GM19238 (cell line): ENCODE measurements around the gene MGME1.

Source experiments
- DNase-seq: peaks from one replicate; pipeline ENCODE4 v3.0.0; 2011; ENCODE audit warnings: low spot score; ENCODE audit not compliant: insufficient read length

MGME1 gene, protein sequence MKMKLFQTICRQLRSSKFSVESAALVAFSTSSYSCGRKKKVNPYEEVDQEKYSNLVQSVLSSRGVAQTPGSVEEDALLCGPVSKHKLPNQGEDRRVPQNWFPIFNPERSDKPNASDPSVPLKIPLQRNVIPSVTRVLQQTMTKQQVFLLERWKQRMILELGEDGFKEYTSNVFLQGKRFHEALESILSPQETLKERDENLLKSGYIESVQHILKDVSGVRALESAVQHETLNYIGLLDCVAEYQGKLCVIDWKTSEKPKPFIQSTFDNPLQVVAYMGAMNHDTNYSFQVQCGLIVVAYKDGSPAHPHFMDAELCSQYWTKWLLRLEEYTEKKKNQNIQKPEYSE

DNA sequence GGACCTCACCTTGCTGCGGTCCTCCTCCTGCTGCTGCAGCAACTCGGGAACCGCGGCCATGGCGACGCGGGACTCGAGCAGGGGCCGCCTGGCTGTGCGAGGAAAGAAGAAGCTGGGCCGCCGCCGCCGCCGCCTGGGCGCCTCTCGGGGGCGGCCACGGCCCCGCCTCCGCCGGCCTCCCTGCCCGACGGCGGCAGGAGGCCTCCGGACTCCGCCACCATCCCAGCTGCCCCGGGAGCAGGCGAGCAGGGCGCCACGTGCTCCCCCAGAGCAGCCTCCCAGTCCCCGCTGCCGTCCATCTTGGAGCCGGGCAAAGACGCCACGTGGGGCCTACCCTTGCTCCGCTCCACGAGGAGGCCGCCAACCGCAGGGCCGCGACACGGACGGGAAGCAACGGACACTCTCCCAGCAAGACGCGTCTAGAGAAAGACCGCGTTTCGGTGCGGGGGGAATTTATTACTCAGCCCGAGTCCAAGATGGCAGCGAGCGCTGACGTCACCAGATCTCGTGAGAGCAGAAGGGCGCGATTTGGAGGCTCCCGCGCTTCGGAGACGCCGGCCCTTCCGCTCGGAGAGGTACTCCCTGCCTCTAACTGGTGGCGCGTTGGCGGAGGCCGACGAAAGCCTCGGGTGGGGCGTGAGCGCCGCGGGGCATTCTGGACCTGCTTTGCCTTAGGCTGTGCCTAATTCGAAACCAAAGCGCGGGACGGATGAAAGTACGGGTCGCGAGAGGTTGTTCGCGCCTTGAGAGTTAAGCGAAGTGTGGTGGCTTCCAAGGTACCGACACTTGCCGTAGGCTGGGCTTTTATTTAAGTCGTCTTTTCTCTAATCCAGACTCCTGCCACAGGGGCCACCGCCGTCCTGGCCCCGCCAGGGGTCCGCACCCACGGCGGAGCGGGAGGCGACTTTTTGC lies at the start of gene MGME1, which contains the start of gene SNX5:
Gene MGME1 (plus strand): TSS at position 653 of the 912 bp plus-strand sequence. CDS start 842 bp downstream, outside the sequence.
Gene SNX5 (minus strand): TSS at position 429 of the 912 bp plus-strand sequence. CDS start 369 bp downstream, at position 60.
- peak; percentile 89 for DNase-seq

DNA sequence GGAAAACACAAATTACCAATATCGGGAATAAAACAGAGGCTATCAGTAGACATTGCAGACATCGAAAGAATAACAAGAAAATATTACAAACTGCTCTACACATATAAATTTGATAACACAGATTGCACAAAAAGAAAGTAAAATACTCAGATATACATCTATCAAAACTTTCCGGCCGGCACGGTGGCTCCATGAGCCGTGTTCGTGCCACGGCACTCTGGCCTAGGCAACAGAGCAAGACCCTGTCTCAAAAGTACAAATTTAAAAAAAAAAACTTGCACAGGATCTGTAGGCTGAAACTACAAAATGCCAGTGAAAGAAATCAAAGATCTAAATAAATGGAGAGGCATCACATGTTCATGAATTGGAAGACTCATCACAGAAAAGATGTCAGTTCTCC lies 49.7 kb upstream of the MGME1 start:
- no peak for DNase-seq

DNA sequence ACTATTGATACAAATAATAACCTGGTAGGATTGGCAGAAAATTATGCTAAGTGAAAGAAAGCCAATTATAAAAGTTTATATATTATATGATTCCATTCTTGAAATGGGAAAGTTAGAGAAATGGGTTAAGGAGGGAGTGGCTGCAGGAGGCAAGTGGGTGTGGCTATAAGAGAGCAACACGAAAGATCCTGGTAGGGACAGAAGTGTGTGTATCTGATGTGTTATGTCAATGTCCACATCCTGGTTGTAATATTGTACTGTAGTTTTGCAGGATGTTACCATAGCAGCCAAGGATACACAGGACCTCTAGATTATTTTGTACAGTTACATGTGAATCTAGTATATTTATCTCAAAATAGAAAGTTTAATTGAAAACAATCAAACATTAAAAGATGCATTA lies 47.0 kb upstream of the MGME1 start:
- no peak for DNase-seq

DNA sequence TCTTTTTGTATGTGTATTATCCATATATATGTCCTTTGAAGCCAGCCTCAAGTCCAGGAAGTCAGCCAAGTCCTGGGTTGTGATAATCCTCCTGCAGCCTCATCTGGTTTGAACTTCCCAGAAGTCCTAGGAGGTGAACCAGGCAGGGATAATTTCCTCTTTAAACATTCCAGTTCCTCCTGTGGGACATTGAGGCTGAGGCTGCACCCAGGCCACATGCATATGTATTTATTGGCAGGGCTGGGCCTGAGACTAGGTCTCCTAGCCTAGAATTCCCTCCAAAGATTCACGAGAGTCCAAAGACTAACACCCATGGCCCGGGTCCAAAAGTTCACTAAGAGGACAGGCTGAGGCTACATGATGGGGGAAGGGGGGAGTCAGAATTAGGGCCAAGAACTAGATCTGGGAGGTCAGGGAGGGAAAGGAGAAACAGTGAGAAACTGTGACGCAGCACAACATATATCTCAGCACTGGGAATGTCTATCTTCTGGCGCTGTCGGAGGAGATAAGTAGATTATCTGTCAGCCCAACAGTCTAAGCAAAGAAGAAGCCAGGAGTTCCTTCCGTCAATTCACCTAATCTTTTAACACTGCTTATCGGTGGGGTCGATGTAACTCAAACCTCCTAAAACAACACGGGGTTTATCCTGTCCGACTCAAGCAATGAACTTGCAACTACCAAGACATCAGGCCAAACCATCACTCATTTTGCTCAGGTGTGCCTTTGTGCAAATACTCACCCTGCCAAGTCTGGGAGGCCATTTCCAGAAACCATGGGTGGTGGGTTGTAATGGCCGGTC lies 43.5 kb upstream of the MGME1 start:
- no peak for DNase-seq

DNA sequence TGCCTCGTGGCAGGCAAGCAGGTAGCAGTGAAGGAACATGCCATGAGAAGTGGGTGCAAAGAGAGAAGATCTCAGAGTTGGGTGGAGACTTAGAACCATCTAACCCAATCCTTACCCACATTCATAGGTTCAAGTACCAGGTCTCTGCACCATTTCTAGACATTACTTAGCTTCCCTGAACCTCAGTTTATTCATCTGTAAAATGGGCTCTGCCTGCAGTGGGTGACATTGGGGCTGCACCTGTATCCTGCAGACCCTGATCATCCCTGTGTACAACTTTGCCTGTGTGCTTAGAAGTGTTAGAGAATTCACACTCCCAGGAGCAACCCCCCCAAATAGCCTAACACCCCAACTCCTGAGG lies 42.9 kb upstream of the MGME1 start:
- no peak for DNase-seq

DNA sequence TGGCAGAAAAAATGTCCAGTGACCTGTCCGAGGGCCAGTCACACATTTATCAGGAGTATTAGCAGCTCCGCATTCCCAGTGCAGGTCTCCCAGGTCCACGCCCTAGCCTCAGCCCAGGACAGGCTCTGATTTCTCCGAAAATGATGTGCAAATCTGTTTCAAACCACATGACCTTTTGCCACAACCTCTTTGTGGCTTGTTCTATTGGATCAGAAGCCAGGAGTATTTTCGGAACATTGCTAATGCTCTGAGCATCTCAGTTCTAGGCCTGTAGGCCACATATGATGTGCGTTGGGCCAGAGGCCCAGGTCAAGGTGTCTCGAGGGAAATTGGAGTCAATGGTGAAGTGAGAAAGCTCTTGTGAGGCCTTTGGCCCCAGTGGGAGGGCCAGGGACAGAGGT lies 40.6 kb upstream of the MGME1 start:
- no peak for DNase-seq

DNA sequence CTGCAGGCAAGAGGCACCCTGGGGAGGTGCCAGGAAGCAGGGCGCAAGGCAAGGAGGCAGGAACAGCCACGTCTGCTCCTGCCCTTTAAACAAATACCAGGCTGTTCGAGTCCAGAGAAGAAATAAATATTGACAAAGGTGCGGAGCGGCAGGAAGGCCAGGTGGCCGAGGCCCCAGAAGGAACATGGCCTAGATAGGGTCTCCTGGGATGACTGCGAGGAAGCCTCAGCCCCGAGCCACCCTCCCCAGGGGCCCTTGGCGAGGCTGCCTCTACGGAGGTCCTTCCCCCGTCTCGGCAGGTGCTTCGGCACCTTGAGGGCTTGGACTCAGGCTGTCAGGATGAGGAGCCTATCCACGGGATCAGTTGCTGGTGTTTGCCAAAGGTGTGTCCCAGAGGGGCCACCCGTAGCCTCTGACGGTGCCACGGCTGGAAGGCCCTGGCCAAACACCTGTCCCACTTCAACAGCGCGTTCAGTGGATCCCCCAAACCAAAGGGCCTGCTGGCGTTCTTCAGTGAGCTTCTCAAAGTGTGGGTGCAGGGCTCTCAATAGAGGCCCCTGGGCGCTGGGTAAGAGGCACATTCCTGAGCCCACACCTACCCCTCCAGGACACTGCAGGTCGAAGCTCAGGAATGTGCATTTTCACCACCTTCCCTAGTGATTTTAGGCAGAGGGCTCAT lies 40.0 kb upstream of the MGME1 start:
- no peak for DNase-seq

DNA sequence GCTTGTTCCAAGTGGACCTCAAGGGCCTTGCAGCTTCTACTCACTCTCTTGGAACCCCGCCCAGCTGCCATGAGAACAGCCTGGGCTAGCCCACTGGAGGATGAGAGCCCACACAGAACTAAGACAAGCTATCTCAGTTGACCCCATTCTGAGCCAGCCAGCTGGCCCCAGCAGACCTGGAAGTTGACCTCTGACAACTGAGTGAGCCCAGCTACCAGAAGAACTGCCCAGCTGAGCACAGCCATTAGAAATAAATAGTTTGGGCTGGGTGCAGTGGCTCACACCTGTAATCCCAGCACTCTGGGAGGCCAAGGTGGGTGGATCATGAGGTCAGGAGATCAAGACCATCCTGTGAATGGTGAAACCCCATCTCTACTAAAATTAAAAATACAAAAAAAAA lies 37.3 kb upstream of the MGME1 start:
- no peak for DNase-seq

DNA sequence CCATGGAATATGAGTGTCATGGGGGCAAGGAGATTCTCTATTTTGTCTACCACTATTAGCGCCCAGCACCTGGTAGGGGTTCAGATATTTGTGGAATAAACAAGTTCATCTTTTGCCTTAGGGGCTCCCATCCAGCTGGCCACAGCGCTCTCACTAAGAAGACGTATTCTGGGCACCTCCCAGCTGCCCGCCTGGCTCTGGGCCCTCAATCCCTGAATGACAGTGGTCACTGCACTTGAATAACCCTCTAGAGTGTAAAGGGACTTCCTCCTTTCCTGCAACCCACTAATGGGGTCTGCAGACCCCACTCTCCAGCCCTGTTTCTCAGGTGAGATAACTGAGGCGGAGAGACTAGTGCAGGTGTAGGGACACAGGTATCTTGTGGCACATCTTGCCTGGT lies 36.4 kb upstream of the MGME1 start:
- DNase-seq = no peak

DNA sequence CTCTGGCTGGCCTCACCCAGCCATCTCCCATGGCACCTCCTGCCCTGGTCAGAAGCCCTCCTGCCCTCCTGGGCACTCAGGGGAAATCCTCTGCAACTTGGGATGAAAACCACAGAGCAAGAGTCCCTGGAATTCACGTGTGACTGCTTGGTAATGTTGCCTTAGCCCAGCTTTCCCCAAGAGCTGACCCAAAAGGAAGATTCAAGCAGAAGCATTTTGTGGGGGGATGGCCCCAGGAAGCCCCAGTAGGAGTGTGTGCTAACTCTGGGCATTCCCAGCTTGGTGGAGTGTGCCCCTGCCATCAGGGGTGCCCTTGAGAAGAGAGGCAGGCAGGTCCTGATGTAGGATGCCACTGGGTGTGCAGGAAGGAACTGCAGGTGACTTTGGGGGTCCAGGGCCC lies 35.7 kb upstream of the MGME1 start:
- DNase-seq = no peak

DNA sequence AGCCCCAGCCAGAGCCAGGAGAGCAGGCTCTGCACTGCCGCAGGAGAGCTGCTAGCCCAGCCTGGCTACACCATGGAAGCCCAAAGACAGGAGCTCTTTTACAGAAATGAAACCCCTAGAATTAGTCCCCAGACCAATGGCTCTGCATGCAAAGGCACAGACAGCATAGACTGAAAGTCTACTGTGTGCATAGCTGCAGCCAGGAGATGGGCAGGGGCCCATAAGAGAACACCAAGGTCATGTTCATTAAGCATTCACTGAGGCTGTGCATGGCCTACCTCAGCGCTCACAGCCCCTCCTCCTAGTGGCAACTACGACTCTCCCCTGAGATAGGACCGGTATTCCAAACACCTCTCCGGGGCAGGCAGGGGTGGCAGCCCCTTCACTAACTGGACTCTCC lies 35.1 kb upstream of the MGME1 start:
- DNase-seq = no peak

DNA sequence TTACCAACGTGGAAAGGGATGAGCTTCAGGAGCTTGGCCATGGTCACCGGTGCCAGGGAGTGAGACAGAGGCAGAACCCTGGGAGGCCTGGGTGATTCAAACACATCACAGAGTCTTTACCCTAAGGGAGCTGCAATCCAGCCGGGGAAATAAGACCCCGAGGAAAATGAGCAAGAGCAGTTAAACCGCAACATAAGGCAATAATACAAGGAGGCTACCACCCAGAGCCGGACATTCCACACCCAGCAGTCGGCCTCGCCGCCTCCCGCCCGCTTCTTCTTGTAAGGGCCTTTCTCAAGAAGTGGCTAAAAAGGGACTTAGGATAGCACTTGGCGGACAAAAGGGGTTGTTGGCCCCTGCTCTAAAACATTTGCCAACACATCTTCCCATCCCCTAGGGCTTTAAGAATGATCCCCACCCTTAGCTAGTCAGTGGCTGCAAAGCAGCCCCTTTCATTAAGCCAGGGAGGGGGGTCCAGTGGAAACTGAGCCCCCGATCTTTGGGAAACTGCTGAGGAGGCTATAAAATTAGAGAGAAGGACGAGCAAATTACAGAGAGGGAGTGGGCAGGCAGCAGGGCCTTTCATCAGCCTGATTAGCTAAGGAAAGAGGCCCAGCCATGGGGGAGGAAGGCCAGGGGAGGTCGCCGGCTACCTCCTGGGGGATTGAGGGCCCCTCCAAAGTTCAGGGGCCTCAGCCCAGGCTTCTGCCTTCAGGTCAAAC lies 34.5 kb upstream of the MGME1 start:
- DNase-seq = no peak

DNA sequence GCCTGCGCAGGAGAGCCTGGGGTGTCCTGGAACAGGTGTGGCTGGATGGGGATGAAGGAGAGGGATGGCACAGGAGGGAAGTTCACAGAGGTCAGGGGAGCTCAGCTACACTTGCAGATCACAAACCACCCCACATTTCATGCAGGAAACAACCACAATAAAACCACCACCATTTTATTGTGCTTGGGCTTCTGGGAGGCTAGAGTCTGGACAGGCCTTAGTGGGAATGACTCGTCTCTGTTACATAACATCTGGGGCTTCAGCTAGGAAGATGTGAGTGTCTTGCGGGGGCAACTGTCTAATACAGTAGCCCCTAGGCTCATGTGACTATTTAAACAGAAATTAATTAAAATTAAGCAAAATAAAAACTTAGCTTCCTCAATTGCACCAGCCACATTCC lies 33.6 kb upstream of the MGME1 start:
- DNase-seq = no peak

DNA sequence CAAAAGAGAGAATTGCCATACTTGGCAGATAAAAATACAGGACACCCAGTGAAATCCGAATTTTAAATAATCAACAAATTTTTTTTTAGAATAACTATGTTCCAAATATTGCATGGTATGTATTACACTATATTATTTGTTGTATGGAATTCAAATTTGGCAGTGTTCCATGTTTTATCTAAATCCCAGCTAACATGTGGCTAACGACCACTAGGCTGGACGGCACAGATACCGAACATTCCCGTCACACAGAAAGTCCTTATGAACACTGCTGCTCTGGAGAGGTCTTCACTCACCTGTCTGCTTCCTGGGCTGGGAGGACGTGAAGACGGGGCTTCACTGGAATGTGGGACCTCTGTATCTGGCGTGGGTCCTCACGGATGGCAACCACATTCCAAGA lies 33.1 kb upstream of the MGME1 start:
- DNase-seq = no peak

DNA sequence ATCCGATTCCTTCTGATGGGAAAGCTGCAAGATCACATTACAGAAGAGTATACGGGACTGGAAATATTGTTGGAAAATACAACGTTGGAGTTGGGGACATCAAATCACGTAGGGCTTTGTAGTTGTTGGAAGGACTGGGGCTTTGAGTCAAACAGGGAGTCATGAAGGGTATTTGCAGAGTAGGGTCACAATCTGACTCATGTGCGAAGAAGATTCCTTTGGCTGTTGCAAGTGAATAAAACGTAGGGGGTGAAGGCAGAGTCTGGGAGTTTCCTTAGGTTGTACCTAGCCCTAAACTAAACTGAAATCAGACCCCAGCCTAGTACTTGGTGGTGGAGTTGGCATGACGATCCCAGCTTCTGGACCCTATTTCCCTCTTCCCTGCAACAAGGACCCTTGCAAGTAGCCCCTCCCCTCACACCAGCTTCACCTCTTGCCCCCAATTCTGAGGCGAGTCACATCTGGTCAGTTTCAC lies 32.5 kb upstream of the MGME1 start:
- no peak for DNase-seq

DNA sequence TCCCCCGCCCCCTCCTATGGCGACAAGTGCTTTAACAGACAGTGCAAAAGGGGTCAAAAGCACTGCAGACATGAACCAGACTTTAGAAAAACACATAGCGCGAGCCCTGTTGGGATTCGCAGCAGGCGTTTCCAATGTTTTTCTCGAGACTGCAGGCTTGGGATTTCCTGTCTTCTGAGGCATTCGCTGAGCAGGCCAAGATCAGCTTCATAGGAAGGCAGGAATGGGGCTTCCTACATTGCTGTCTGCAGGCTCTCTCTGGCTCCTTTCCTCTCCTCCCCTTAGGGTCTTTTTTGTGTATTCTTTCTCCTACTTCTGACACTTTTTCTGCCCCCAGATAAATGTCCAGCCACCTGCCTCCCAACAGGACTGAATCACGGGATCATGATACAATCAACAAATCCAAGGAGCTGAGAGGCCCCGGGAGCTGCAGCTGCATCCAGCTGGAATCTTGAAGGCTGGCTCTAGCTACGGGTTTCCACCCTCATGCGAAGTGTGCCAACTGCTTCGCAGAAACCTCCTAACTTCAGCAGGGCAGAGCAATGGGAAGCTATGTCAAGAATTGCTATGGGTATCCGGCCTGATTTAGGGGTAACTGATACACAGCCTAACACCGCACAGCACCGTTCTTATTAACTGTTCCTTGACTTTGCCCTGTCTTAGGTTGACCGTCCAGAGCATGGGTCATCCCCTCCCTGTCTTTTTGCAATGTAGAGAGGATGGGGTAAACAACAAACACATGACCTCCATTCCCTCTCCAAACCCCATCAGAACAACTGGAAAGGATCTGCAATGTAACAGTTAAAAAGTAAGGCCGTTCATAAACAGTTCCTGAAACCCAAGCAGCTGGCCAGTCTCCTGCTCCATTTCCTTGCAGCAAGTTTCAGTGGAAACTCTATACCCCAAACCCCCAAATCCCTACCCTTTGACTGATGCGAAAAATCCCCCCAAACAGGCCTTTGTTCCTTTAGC lies 31.8 kb upstream of the MGME1 start:
- no peak for DNase-seq

DNA sequence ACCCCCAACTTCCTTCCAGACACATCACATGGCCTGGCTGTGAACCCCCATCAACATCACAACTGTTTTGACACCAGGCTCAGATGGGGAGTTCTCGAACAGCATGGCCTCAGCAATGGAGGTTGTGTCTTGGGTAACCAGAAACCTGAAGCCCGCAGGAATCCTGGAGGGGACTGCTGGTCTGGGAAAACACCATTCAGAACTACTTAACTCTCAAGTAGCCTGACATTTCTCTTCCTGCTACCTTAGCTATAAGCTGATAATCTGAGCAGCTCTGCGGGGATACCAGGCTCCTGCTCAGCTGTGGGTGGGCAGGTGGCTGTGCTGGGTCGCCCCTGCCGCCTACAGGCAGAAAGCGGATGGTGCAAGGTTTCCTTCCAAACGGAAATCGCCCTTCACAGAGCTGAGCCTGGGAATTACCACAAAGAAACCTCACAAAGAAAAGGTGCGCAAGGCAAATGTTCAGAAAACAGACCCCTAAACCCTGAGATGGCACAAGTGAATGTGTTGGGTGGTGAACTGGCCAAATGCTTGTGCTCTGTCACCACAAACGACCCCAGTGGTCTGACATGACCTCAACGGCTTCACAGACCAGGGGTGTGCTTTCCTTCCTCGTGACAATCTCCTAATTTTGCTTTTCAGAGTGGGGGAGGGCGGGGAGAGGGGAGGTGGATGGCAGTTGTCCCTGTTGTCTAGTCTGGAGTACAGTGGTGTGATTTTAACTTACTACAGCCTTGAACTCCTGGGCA lies 29.8 kb upstream of the MGME1 start:
- peak; percentile 68 for DNase-seq

DNA sequence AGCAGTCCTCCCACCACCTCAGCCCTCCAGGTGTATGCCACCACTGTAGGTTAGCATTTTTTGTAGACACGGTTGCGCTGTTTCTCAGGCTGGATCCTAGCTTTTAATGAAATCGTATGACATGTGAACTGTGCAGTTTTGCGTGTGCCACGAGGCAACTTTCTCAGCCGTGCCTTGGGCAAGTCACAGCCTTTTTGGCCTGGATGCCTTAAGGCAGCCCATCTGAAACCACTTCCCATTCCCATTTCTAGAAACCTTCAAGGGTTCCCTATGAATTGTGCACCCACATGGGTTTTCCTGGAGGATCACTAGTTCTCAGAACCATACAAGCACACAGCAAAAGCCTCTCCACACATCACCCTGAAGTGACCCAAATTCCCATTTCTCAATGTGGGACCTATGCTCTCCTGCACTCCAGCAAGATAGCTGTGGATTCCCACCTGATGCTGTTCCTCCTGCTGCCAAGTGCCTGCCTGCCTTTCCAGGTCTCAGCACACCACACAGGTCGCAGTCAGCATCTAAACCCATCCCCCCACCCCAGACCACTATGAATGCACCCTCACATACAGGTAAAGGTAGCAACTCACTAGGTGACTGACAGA lies 29.1 kb upstream of the MGME1 start:
- no peak for DNase-seq
